GM19023 (cell line): ENCODE results near the gene MYH11.
"Not testable (repeated sequence)": the region's sequence is repeated elsewhere in the genome, so short reads cannot be mapped to it uniquely, and the experiment has no call there.

Experiments used
- ATAC-seq: cut with Tn5 transposase; IDR thresholded peaks from one replicate; pipeline ENCODE4 v1.9.1; 2021; ENCODE audit warnings: mild to moderate bottlenecking, moderate library complexity; ENCODE audit not compliant: unreplicated experiment

The MYH11 gene

GRCh38 chr16:15689290-15689689, 167.5 kb downstream of the MYH11 start:
- ATAC-seq, result no peak

- ATAC-seq, result no peak
These were observed 170.5 kb downstream of the MYH11 start for GRCh38 chr16:15686287-15686686.

- no peak for ATAC-seq
These were observed 174.7 kb downstream of the MYH11 start for GRCh38 chr16:15682105-15682570.

- ATAC-seq, result no peak
These were observed 179.4 kb downstream of the MYH11 start for GRCh38 chr16:15677447-15677846.

GRCh38 chr16:15676506-15676905, 180.3 kb downstream of the MYH11 start:
- ATAC-seq, result no peak

GRCh38 chr16:15674571-15674970, 182.3 kb downstream of the MYH11 start:
- ATAC-seq, result no peak

GRCh38 chr16:15672514-15673167, 184.2 kb downstream of the MYH11 start:
- ATAC-seq, result no peak

GRCh38 chr16:15672127-15672513, 184.7 kb downstream of the MYH11 start:
- ATAC-seq, result not testable (repeated sequence)

GRCh38 chr16:15671530-15672117, 185.2 kb downstream of the MYH11 start:
- no peak for ATAC-seq

GRCh38 chr16:15667091-15667742, 189.6 kb downstream of the MYH11 start:
- no peak for ATAC-seq

- ATAC-seq, result no peak
These were observed 191.7 kb downstream of the MYH11 start for GRCh38 chr16:15665107-15665506.

GRCh38 chr16:15660203-15660601, 196.6 kb downstream of the MYH11 start:
- no peak for ATAC-seq

GRCh38 chr16:15658556-15658955, 198.3 kb downstream of the MYH11 start:
- ATAC-seq, result no peak

- no peak for ATAC-seq
These were observed 198.7 kb downstream of the MYH11 start for GRCh38 chr16:15658149-15658548.

GRCh38 chr16:15655561-15655960, 201.3 kb downstream of the MYH11 start:
- ATAC-seq, result not testable (repeated sequence)

- no peak for ATAC-seq
These were observed 202.2 kb downstream of the MYH11 start for GRCh38 chr16:15654591-15654990.

GRCh38 chr16:15653227-15653626, 203.6 kb downstream of the MYH11 start:
- no peak for ATAC-seq
